Fibroblast of skin of left quadriceps (primary cell): ENCODE data around the gene HELZ2.
A peak's percentile ranks its signal among the peaks of the same experiment; 100 is the strongest.
"Not testable (repeated sequence)": the region's sequence is repeated elsewhere in the genome, so short reads cannot be mapped to it uniquely, and the experiment has no call there.

Source experiments
- DNase-seq, 2 experiments: peaks; one replicate each; pipeline ENCODE4 v3.0.0-alpha.2; 2013; ENCODE audit warnings: low read depth in 2 of 2

Gene HELZ2

DNA sequence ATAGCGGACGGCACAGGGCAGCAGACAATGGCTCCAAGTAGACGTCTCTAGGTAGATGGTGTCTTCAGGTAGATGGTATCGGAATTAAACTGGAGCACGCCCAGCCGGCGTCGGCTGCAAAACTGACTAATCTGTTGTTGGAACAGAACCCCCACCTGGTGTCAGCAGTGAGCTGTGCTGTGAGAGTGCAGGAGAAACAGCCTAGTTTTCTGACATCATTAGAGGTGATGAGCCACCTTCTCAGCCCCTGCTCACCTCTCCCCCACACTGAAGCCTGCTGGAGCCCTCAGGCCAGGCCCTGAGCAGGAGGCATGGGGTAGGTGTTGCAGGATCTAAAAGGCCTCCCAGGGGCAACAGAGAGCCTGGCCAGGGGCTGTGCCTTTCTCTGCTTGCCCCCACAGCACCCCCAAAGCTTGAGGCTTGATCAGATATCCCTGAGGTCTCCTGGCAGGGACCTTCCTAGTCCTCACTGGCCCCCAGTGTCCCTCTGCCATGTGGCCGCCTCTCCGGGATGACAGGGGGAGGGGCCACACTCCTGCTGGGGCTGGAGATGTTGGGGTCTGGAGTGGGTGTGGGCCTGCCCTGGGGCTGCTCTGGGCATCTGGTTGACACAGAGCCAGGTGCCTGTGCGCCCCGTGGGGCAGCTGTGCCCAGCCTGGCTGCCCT, 6.9 kb upstream of the HELZ2 start:
- peak in 1 of 2 experiments; percentile 5 for DNase-seq

DNA sequence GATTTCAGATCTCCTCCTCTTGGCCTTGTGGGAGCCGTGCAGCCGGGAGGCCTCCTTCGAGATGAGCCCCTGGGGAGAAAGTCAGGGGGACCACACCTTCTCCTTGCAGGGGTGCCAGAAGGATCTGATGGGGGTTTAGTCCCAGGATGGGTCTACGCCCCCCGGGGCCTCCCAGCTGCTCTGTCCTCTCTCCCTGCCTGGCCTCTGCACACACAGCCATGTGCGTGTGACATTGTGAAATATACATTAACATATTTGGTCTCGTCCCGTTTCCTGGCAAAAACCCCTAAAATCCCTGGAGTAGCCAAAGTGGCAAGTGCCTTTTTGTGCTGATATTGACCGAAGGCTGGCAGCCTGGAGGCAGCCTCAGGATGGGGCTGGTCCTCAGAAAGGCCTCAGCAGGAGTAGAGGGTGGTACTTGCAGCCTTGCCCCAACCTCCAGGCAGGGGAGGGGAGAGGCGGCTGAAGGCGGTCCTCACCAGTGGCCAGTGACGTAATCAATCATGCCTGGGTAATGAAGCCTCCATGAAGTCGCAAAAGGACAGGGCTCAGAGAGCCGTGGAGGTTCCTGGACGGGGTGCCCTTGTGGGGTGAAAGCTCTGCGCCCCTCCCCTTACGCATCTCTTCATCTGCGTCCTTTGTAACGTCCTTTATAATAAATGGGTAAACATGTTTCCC, 5.1 kb upstream of the HELZ2 start:
- no peak for DNase-seq

DNA sequence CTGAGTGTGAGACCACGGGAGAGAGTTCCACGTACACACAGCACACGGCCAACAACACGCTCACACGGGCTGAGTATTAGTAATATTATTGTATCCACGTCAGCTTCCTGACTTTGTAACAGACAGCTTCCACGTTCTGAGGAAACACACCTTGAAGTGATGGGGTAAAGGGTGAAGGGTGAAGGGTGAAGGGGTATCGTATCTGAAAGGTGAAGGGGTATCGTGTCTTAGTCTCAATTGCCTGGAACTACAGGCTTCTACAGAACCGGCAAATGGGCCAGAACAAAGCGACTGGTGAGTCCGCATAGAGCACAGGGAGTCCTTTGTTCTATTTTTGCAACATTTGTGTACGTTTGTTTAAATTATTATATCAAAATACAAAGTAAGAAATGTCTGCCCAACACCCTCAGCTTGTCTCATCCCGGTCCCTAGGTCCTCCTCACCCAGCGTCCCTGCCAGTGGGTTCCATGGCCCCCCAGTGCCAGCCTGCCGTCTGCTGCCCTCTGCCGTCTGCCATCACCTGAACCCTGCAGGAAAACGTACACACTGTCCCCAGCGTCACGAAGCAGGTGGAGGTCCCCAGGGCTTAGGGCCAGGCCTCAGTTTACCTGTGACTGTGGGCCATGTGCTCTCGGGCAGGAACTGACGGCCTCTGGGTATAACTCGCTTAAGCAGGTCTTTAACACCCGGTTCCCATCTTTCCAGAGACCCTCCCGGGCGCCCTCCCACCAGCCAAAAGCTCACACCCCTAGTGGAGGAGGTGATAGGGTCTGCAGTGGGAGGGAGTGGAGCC, 4.4 kb upstream of the HELZ2 start:
- DNase-seq = no peak

DNA sequence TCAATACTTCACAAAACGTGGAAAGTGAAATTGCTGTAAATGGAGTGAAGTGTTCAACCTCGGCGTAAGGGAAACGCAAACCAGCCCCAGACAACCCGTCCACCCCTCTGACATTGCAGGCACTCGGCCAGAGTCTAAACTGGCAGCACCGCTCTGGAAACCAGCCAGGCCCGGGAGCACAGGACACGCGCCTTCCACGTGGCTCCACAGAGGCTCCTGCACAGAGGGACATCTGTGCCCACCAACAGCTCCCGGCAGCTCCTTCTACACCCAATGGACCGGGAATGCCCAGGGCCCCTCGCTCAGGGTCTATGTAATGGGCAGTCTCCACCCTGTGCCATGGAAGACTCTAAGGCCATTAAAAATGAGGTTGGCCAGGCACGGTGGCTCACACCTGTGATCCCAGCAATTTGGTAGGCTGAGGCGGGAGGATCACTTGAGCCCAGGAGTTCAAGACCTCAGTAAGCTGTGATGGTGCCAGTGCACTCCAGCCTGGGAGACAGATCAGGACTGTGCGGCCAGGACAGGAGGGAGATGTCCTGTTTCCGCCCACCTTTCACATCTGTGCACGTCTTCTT, 3.4 kb upstream of the HELZ2 start:
- DNase-seq = no peak

DNA sequence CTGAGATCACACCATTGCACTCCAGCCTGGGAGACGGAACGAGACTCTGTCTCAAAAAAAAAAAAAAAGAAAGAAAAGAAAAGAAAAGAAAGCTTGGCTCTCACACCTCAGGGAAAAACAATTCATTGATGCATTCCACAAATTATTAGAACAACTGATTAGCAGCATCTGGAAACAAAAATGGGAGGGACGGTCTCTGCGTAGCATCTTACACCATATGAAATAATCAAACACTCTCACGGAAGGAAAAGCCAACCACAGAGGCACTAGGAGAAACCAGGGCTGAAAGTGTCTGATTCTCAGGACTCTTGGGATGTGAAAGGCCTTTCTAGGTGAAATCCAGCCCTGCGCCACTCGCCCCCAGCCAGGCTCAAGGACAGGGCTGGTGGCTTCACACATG, 2.3 kb upstream of the HELZ2 start:
- peak in 1 of 2 experiments; percentile 5 for DNase-seq

DNA sequence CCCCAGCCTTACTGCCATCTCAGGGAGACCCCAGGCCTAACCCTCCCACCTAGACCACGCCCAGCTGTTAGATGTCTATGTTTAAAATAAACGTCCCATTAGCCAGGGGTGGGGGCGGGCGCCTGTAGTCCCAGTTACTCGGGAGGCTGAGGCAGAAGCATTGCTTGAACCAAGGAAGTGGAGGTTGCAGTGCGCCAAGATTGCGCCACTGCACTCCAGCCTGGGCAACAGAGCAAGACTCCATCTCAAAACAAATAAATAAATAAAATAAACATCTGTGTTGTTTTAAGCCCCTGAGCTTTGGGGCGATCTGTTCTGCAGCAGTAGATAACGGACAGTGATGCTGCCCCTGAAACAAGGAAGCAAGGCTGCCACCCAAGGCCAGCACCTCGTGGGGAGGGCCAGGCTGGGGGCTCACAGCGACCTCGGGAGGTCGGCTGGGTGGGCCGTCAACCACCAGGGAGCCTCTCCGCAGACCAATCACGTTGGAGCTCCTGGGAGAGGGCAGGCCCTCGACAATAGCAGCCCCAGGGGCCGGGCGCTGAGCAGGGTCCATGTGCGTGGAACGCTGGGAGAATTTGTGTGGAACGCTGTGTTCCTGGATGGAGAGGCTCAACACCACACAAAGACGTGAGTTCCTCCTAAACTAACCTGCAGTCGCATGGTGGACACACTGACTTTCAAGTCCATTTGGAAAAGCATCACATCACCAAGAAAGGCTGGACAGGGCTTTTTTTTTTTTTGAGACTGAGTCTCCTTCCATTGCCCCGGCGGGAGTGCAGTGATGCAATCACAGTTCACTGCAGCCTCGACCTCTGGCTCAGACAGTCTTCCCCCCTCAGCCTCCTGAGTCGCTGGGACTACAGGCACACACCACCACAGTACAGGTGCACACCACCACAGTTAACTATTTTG, 1.0 kb upstream of the HELZ2 start:
- no peak for DNase-seq

DNA sequence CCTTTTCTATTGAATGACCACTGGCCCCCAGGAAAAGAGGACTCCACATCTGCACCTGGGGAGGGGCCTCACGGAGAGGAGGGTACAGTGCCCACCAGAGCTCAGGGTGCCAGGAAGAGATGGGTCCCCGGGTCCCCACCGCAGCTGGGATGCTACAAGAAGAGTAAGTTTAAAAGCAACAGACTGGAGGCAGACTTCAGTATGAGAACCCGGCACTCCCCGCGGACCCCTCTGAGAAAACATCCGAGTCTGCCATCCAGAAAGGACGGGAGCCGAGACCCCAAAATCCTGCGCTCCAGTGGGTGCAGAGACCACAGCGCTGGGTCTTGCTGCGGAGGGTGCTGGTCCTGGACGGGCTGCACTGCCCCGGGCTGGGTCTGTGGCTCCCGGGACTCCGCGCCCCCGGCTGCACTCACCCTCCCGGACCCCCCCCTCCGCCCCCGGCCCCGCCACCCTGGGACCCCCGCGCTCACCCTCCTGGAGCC, 350 bp downstream of the HELZ2 start:
- DNase-seq = no peak

DNA sequence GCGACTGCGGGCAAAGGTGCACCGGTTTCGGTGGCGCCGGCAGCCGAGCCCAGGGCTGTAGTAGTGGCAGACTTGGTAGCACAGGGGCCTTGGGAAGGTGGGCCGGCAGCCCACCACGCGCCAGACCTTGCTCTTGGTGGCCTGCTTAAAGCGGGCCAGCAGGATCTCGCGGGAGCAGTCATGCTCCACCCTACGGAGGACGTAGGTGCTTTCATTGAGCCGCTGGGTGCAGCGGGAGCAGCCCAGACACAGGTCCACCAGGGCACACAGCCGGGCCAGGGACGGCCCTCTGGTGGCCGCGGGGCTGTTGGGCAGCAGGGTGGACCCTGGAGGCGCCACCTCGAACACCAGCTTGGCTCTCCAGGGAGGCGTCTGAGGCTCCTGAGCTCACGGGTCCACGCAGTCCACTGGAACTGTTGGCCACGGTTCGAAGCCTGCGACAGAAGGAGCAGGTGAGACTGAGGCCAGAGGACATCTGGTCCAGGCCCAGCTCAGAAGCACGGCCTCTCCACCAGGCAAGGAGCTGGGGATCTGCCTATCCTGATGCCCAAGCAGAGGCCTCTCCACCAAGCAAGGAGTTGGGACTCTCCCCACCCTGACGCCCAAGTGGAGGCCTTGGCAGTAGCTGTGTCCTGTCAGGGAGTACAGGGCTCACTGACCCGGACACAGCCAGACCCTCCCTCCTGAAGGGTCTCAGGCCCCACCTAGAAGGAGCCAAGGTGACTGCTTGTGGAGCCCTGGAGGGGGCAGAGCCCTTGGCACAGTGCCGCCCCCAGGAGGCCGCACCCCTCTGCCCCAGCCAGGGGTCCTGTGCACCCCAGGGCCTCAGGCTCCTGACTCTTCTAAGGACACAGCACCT, 1.0 kb downstream of the HELZ2 start:
- no peak for DNase-seq

DNA sequence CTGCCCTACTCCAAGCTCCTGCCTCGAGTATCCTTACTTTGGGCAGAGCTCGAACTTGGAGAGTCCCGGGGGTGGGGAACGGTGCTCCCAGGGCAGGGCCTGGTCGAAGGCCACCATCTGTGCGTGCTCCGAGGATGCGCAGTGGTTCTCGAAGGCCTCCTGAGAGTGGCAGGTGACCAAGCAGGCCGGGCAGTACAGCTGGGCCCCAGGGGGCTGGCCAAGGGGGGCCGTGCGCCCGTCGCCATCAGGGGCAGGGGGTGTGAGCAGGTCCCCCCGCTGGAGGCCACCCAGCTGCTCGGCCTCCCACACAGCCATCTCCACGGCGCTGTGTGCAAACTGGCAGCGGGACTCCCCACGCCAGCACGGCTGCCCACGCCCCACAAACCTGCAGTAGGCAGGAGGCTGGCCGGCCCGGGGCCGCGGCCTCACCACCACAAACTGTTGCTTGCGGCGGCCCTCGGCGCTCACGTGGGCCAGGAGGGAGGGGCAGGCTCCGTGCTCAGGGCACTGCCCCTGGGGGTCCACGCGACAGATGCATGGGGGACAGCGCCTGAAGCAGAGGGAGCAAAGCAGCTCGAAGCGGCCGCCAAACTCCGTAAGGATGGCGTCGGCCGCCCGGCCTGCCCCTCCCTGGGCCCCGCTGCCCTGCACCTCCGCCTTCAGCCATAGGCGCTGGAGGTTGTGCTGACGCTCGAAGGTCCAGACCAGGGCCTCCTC, 1.8 kb downstream of the HELZ2 start:
- no peak for DNase-seq

DNA sequence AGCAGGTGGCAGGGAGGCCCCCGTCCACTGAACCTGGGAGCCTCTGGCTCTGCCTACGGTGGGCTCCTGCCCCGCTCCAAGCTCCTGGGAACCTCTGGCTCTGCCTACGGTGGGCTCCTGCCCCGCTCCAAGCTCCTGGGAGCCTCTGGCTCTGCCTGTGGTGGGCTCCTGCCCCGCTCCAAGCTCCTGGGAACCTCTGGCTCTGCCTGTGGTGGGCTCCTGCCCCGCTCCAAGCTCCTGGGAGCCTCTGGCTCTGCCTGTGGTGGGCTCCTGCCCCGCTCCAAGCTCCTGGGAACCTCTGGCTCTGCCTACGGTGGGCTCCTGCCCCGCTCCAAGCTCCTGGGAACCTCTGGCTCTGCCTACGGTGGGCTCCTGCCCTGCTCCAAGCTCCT, 3.0 kb downstream of the HELZ2 start:
- not testable (repeated sequence) for DNase-seq

DNA sequence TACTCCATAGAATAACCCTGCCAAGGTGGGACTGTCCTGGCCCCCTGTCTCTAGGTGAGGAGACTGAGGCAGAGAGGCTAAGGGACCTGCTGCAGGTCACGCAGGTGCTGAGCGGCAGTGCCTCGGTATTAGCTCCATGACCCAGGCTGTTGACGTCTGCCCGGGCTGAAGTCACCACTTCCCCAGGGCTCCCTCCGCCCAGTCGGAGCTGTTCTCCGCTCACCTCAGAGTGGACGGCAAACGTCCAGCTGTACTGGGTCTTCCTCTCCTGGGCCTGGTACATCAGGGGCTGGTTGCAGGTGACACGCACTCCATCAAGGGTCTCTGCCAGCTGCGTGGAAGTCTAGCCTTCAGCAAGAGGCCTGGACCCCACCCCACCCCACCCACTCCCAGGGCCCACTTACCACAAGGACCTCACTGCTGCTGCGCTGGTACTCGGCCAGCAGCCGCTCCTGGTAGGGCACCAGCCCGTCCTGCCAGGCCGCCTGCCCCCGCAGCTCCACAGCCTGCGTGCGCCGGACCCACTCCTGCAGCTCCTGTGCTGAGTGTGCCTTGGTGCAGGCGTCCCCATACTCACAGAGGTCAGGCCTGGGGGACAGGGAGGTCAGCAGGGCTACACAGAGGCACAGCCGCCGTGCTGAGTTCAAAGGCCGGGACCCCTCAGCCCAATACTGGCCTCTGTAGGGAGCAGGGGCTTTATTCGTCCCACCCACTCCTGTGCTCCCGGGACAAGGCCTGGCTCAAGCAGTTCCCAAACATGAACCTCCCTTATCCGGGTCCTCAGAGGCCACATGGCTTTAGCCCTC, 3.6 kb downstream of the HELZ2 start:
- DNase-seq = no peak

DNA sequence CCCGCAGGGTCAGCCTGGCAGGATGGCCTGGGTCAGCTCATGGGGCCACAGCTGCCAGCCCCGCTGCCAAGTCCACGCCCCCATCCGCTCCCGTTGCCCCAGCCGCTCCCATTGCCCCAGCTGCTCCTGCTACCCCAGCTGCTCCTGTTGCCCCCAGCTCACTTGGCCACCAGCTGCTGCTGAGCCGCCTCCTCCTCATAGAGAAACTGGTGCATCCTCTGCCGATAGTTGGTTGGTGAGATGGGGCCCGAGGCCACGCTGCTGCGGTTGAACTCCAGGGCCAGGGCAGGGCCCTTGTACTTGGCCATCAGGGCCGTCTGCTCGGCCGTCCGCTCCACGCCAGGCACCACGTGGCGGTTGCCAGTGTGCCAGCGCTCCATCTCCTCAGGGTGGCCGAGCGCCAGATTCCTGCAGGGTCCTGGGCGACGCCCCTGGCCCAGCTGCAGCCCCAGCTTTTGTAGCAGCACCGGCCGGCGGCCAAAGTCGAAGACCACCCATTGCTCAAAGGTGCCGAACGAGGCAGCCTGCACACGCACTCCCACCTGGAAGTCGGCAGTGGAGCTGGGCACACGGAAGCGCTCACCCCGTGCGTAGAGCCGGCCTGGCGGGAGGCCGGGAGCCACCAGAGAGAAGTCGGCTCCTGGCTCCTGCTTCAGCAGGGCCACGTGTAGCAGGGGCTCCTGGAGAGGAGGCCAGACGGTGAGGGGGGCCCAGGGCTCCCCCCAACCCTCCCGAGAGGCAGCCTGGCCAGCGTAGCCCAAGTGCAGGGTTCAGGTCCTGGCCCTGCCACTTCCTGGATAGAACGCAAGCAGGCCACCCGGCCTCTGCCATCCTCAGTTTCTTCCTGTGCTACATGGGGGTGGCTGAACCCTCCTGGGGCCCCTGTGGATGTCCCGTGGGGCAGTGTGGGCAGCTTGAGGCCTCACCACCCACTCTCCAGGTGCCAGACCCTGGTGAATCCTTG, 4.8 kb downstream of the HELZ2 start:
- DNase-seq = no peak

DNA sequence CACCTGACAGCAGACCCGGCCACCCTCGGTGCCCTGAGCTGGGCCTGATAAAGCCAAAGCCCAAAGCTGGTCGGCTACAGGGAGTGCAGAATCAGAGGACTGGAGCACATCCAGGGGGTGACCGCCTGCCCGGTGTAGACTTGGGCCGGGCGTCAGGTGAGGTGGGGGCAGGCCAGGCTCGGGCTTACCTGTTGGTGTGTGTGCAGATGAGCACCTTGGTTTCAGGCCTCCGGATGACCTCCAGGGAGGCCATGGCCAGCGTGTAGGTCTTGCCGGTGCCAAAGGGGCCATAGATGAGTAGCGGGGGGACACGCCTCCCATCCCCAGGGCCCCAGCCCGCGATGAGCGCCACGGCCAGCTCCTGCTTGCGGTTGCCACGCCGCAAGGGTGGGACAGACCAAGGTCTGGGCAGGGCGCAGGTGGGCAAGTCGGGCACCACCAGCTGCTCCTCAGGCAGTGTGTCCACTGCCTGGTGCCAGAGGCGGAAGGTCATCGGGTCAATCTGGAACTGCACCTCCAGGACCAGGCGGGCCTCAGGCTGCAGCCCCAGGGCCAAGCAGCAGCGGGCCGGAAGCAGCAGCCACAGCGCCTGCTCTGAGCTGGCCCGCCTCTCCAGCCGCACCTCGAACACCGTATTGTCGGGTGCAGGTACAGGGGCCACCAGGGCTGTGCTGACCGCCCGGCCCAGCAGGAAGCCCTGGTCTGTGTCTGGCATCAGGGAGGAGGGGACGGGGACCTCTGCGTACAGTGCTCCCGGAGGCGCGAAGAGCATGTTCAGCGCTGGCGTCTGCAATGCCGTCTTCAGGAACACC, 5.7 kb downstream of the HELZ2 start:
- DNase-seq = no peak

DNA sequence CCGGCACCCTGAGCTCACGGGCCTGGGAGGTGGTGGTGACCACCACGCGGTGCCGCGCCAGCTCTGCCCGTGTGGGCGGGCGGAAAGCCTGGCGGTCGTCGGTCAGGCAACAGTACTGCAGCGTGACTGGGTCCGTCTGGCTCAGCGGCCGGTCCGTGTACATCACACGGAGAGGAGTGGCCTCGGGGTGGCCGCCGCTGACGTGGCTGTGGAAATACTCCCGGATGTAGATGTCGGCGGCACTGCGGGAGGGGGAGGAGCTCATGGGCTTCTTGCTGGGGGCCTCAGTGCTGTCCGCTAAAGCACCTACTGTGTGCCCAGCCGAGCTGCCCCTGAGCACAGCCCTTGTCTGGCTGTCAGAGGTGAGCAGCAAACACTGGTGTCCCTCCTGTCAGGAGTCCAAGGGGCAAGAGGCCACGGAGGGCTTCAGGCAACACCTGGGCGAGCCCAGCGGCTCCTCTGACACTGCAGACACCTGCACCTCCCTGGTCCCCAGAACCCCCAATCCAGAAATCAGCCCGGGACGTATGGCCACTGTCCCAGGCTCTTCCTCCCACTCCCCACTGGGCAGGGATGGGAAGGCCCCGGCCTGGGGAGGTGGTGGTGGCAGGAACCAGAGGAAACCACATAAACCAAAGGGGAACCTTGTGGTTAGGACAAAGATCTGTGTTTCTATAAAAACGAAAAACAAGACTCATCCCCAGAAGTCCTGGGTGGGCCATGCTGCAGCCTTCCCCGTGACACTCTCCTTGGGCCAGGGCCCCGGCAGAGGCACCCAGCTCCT, 6.5 kb downstream of the HELZ2 start:
- no peak for DNase-seq

DNA sequence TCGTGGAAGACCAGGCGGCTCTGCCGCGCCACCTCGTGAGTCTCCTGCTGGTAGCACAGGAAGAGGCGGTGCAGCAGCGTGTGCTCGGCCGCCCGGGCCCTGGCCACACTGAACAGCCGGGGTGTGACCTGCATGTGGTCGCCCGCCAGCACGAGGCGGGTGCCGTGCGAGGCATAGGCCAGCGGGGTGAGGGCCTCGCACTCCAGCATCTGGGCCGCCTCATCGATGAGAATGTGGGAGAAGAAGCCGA, 7.0 kb downstream of the HELZ2 start:
- no peak for DNase-seq

DNA sequence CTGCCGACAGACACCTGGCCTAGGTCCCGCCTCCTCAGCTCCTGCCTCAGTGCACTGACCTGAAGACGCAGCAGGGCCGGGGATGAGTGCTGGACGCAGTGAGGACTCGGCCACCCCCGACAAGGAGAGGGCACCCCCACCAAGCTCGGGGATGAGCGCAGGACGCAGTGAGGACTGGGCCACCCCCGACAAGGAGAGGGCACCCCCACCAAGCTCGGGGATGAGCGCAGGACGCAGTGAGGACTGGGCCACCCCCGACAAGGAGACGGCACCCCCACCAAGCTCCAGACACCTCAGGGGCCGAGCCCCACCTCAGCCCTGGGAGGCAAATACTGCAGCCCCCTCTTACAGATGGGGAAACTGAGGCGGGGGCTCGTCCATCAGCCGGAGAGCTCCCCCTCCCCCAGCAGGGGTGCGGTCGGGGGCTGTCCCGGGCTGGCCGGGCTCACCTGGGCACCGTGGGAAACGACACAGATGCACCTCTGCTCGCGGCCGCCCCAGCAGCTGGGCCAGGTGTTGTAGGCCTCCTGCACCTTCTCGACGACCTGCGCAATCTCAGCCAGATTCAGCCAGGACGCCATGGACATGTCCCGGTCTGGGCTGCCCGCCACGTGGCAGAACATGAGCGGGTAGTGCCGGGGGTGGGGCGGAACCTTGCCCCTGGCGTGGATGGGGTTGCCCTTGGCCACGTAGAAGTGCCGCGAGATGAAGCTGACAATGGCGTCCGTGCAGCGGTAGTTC, 7.5 kb downstream of the HELZ2 start:
- DNase-seq = no peak
